B cell (primary cell): ENCODE data around the gene CRYGB.
"Not testable (repeated sequence)": the region's sequence is repeated elsewhere in the genome, so short reads cannot be mapped to it uniquely, and the experiment has no call there.

Source experiments
- EZH2 ChIP-seq: IDR thresholded peaks from 2 replicates; pipeline ENCODE4 v1.6.1; 2012; ENCODE audit warnings: borderline replicate concordance, low read depth, mild to moderate bottlenecking, moderate library complexity, low read length; ENCODE audit not compliant: insufficient read depth, poor library complexity, severe bottlenecking
- TF ChIP-seq, protein P1 (sequence below): fragments of 200-600 bp; IDR thresholded peaks from one replicate; pipeline ENCODE4 v1.8.0; 2022; ENCODE audit warnings: antibody characterized with exemption, mild to moderate bottlenecking

GRCh38 chr2:208117390-208117789 lies 28.6 kb downstream of the CRYGB start:
- TF ChIP-seq, protein P1, sequence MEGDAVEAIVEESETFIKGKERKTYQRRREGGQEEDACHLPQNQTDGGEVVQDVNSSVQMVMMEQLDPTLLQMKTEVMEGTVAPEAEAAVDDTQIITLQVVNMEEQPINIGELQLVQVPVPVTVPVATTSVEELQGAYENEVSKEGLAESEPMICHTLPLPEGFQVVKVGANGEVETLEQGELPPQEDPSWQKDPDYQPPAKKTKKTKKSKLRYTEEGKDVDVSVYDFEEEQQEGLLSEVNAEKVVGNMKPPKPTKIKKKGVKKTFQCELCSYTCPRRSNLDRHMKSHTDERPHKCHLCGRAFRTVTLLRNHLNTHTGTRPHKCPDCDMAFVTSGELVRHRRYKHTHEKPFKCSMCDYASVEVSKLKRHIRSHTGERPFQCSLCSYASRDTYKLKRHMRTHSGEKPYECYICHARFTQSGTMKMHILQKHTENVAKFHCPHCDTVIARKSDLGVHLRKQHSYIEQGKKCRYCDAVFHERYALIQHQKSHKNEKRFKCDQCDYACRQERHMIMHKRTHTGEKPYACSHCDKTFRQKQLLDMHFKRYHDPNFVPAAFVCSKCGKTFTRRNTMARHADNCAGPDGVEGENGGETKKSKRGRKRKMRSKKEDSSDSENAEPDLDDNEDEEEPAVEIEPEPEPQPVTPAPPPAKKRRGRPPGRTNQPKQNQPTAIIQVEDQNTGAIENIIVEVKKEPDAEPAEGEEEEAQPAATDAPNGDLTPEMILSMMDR: not testable (repeated sequence)
- TF ChIP-seq EZH2: not testable (repeated sequence)
